GM18511 (cell line): ENCODE data around the gene SPECC1L.

Experiments used
- ATAC-seq: cut with Tn5 transposase; IDR thresholded peaks from one replicate; pipeline ENCODE4 v1.9.1; 2021; ENCODE audit warnings: mild to moderate bottlenecking, moderate library complexity; ENCODE audit not compliant: unreplicated experiment

Gene SPECC1L

DNA sequence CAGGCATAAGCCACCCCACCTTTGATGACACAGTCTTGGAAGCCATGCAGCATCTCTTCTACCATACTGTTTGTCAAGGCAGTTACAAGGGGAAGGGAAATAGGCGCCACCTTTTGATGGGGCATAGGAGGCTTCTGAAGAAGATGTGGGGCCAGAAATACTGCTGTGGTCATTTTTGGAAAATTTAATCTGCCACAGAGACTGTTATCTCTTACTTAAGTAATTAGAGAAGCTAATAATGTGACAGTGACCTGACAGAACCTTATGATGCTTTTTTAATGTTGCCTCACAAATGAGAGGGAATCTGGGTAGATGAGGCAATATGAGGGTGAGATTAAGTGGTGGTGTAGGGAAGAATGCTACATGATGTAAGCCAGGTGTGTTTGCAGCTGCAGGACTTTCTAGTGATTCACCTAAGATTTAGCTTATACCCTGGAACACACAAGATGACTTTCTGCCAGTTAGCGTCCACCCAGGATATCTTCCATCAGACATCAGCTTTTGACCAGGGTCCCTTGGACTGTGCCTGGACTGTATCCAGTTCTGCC is 122.5 kb downstream of the SPECC1L start:
- no peak for ATAC-seq

DNA sequence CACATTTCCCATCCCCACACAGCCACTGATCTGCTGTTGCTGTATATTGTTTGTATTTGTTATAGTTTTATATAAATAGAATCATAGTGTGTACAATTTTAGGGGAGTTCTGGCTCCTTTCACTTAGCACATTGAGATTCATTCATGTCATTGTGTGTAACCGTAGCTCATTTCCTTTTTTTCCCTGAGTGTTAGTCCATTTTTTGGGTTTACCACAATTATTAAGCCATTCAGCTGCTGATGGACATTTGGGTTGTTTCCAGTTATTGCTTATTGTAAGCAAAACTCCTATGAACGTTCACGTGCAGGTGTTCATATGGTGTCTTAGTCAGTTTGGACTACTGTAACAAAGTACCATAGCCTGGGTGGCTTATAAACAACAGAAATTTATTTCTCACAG is 123.2 kb downstream of the SPECC1L start:
- ATAC-seq, result no peak

DNA sequence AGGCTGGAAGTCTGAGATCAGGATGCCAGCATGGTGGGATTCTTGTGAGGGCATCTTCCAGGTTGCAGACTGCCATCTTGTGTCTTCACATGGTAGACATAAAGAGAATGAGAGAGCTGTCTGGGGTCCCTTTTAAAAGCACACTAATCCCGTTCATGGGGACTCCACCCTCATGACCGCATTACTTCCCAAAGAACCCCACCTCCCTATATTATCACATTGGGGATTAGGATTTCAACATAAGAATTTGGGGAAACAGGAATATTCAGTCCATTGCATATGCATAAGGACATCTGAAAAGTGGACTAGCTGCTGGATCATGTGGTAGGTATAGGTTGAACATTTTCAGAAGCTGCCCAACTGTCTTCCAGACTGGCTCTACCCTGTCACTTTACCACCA is 123.6 kb downstream of the SPECC1L start:
- ATAC-seq, result no peak

DNA sequence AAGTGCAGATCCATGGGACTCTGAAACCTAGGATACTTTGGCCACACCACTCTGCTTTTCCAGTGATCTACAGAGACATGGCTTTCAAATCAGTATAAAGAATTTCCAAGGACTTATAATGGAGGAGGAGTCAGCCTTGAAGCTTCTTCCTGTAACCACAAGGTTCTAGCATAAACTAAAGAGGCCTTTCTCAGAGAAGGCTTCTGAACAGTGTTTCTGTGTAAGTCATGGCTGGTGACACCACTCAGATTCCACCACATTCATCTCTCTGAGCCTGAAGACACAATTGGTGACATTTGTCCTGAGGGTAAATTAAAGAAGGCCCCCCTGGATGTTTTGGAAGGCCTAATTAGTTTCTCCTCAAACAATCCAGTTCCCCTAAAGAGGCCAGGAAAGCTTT is 127.8 kb downstream of the SPECC1L start:
- no peak for ATAC-seq

DNA sequence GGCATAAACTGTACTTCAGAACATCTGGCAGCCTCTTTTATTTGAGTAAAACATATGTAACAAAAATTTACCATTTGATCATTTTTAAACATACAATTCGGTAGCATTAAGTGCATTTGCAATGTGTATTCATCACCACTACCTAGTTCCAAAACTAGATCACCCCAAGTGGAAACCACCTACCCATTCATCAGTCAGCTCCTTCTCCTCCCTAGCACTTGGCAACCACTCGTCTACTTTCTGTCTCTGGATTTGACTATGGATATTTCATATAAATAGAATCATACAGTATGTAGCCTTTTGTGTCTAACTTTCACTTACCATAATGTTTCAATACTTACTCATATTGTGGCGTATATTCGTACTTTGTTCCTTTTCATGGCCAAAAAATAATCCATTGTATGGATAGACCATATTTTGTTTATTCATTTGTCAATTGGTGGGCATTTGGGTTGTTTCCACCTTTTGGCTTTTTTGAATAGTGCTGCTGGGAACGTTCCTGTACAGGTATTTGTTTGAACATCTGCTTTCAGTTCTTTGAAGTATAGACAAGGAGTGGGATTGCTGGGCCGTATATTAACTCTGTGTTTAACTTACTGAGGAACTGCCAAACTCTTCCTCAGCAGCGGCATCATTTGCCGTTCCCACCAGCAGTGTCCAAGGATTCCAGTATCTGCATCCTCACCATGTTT is 129.5 kb downstream of the SPECC1L start:
- peak; percentile 4 for ATAC-seq

DNA sequence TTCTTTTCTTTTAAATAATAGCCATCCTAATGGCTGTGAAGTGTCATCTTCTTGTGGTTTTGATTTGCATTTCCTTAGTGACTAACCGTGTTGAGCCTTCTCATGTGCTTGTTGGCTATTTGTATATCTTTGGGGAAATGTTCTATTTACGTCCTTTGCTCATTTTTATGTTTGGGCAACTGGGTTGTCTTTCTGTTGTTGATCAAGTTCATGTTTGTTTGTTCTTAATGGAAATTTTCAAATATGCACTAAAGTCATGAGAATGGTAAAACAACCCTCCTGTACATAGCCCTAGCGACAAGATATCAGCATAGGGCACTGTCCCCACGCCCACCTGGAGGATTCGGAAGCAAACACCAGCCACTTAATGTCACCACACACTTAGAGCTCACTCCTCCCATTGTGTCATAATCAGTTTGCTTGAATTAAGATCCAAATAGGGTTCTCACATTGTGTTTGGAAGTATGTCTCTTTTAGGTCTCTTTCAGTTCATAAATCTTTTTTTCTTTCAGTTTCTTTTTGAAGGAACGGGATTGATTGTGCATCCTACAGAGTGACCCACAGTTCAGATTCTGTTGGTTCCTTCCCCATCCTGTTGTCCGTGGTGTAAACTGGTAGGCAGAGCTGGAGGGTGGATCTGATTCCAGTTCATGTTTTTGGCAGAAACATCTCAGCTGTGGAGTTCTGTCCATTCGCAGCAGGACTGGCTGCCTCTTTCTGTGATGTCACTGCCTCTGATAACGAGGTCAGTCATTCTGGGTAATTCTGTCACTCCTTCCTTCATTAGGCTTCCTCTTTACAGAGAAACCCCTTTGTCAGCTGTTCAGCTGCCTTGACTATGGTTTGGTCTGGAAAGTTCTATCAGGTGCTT is 130.3 kb downstream of the SPECC1L start:
- peak; percentile 44 for ATAC-seq

DNA sequence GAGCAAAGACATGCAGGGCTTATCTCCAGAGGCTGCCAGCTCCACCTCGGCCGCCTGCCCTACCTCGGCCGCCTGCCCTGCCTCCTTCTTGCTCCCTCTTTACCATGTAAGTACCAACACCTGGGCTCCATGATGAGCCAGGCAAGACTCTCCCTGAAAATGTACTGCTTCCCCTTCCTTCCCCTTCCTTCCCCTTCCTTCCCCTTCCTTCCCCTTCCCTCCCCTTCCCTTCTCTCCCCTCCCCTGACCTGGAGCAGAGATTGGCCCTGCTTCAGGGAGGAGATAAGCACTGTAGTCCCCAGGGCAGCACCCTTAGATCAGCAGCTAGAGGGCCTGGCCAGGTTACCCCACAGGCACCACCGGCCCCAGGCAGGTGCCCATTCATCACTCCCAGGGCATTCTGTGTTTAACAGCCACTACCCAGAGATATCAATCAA is 131.3 kb downstream of the SPECC1L start:
- no peak for ATAC-seq

DNA sequence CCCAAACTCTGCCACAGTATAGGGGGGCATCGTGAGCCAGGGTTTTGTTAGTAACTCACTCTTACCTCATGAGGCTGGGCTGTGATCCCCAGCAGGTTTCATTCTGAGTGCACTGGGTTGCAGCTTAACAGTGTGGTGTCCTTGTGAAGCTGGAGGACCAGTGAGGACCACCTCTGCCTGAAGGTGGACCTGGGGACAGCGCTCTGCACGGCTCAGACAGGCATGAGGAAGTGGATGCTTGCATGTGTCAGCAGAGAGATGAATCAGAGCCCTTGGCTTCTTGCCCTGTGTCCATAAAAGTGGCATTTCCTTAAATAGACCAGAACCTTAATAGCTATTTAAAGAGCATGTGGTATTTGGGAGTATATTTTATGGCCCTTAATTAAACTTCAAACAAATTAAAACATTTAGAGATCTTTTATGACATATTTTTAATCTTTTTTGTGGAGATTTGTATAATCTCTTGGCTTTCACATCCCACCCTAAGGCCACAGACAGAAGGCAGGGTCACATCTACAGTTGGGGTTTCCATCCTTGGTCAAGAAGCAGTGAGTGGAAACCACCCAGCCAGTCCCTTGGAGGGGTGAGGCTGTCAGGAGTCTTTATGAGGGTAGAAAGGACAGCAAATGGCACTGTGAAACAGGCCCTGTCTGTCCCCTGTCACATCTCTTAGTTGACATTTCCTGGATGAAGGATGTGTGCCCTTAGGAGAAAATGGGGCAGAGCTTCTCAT is 132.0 kb downstream of the SPECC1L start:
- ATAC-seq, result no peak

DNA sequence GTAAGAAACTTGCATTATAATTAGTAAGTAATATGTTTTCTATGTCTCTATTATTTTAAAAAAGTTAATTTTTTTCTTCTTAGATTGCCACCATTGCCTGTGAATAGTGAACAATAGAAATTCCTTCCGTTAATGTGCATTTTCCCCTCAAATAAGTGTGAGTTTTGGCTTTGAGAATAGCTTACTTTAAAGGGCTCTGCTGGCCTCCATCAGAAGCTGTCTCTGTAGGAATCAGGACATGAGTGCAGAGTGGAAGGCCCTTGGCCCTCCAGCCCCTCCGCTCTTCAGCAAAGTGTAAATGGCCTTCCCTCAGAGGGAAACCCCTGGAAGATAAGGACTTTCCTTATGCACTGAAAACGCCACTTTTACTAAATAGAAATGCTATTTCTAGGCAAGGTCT is 132.7 kb downstream of the SPECC1L start:
- no peak for ATAC-seq

DNA sequence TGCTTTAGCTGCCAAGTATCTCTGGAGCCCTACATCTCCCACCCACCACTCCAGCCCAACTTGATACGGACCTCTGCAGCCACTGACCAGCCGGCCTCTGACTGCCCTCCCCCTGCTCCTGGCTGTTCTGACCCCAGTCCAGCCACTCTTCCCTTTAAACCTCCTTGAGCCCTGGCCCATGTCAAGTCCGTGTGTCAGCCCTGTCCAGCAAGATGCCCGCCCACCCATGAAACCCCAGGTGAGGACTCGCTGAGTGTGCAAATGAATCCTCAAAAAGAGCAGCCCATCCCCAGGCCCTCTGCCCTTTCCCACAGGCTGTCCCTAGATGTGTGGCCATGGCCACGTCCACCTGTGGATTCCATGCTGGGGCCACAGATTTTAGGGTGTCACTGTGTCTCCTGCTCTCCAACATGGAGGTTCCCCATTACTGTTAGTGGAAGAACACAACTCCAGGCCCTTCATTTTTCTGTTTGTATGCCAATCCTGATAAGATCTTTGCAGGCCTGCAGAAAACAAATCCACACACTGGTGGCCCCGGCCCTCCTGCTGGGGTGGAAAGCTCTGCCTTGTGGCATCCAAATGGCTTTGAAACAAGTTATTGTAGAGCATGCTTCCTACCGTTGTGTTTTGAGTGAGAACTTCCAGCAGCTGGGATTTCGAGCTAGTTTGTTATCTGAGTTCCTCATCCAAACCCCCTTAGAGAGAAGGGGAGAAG is 134.1 kb downstream of the SPECC1L start:
- ATAC-seq, result no peak

DNA sequence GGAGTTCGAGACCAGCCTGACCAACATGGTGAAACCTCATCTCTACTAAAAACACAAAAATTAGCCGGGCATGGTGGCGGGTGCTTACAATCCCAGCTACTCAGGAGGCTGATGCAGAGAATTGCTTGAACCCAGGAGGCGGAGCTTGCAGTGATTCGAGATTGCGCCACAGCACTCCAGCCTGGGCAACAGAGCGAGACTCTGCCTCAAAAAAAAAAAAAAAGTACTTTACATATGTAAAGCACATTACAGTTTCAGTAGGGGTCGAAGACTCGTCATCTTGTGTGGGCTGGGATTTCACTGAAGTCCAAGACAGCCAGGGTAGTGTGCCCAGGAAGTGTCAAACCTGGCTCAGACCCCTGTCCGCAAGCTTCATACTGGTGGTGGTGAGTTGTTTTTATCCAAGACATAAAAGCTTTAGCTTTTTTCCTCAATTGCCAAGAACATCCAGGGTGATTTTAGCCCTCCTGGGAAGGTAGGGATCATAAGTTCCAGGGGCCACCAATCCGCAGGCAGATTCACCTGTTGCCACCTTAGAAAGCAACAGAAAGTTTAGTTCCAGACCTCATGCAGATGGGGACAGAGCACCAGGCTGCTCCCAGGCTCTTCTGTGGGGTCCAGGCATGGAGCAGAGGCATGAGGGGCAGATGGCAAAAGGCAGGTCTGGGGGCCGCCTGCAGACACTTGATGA is 135.1 kb downstream of the SPECC1L start:
- ATAC-seq, result no peak

DNA sequence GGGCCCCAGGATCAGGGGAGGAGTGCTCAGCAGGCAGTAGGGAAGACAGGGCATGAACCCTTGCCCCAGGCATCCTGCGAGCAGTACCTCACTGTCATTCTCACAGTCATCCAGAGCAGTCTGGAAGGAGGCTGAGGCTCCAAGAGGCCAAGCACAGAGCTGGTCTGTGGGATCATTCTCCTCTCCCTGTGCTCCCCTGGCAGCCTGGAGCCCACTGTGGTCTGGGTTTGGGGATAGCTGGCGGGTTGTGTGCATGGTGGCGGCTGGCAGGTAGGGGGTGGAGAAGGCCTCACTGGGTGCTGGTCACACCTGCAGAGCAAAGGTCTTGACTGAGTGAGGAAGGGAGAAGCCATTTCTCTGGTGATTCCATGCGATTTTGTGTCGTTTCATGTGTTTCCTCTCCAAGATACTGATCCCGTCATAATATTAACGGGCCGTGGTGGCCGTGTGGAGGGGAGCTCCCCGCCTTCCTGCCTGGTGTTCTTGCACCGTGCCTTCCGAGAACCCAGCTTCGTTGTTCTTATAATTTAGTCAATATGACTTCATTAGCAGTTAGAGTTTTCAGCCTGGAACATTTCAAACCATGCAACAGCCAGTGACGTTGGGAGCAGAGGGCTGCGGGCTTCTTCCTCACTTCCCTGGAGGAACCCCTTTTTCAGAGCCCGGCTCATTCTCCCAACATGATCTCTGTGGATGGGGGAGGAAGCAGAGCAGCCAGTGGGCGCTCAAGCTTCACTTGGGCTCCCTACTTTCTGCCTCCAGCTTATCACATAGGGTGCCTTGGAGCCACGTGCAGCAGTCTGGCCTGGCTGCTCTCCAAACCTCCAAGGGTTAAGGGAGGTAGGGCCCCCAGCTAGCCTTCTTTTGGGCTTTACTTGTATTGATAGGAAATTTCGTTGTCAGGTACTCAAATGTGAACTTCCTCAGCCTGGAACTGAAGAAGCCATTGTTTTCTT is 136.0 kb downstream of the SPECC1L start:
- no peak for ATAC-seq

DNA sequence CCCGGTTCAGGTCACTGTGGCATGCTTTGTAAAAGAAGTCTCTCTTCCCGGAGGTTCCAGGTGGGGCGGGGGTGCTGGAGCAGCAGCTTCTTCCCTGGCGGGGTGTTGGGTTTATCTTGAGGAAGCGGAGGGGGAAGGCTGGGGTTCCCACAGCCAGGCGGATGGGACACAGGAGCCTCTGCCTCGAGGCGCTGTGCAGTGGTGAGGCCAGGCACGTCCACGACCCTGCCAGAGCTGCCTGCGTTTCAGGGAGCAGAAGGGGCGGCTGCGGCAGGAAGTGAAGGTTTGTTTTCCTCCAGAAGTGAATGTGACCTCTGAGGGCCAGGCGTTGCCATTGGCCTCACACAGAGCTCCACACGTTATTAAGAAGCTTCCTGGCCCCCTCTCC is 136.6 kb downstream of the SPECC1L start:
- ATAC-seq, result no peak

DNA sequence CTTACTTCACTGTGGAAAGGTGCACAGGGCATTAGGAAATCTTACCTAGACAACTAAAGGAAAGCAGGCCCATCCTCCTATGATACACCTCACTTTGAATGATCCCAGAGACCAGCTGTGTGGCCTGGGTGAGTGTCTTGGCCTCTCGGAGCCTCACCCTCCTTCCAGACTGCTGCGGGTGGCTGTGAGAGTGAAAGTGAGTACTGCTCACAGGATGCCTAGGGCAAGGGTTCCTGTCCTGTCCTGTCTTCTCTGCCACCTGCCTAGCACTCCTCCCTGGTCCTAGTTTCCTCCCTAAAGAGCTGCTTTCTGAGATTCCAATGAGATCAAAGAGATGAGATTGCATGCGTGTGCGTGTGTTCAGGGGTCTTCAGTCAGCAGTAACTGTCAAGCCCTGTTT is 137.3 kb downstream of the SPECC1L start:
- no peak for ATAC-seq

DNA sequence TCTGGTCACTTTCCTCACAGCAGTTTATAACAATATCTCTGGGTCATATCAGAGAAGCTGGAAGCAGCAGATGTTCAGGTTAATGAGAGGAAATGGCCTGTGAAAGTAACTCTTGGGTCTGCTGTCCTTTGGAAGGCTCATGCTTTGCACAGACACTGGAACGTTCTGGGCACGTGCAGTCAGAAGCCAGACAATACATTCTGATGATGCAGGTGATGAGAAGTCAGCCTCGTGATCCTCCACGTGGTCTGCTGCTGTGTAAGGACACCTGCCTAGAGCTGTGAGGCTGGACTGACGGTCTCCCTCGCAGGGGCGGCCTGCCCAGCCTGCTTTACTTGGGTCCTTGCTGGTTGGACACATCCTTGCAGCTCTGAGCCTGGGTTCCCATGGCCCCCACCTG is 138.0 kb downstream of the SPECC1L start:
- ATAC-seq, result no peak

DNA sequence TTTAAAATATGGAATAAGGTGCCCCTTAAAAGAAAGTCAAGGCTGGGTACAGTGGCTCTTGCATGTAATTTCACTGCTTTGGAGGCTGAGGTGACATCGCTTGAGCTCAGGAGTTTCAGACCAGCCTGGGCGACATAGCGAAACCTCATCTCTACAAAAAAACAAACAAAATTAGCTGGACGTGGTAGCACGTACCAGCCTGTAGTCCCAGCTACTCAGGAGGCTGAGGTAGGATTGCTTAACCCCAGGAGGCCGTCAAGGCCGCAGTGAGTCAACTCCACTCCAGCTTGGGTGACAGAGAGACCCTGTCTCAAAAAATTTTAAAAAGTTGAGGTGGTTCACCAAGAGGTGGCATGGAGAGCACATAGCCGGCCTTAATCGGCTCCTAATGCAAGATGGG is 139.1 kb downstream of the SPECC1L start:
- no peak for ATAC-seq

DNA sequence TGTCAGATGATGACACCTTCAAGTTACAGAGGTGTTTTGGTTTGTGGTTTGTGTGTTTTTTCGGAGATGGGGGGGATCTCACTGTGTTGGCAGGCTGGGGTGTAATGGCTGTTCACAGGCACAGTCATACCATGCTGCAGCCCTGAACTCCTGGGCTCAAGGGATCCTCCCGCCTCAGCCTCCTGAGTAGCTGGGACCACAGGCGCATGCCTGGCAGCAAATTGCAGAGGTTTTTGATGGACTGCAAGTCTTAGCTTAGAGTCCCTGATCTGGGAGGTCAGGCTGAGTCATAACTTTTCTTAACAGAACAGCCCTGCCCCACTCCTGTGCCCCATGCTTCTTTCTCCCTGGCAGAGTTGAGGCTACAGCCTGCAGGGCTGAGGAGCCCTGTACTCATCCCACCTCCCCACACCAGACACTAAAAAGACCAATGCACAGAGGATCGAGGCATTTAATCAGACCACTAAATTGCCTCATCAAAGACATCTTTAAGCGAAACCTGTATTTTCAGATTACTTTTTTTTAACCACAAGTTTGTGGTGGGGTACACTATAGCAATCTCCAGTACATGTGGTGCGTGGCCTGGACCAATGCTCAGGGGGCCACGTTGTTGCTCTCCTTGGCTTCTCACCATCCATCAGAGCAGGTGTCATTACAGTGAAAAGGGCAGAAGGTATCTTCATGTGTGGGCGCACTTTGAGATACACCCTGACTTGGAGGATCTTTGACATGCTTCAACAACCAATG is 139.7 kb downstream of the SPECC1L start:
- ATAC-seq, result no peak

DNA sequence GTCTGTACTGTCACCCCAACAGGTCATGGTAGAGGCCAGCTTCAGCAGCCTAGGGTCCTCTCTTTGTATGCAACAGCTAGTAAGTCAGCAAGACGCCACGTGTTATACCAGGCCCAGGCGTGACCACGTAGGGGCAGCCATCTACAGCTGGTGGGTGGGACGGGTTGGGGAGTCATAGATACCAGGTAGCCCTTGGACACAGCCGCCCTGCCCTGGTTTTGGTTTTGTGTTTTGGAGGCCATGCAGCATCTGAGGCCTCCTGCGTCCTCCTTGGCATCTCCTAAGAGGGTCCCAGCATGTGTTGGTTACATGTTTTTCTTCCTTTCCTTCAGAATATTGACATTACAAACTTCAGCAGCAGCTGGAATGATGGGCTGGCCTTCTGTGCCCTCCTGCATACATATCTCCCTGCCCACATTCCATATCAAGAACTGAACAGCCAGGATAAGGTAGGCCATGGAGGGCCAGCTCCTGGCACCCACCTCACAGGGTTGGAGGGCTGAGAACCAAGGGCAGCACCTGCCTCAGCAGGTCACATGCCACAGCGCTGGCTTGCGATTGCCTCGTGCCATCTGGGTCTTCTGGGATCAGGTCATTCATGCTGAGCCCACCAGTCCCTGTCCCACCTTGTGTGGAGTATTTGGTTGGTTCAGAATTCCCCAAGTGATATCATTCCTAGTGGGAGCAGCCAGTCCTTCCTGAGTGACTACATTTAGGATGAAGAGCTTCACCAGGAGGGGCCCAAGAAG is 140.8 kb downstream of the SPECC1L start:
- no peak for ATAC-seq
